ENCODE results near the gene DCLK2.

Gene DCLK2

GRCh38 chr4:150230561-150230960 is 152.3 kb downstream of the DCLK2 start:
- Histone ChIP-seq H3K79me2 (ENCODE audit: insufficient read depth, low read length) (no peaks in the 10 kb centered on the region), H3K9me2 (ENCODE audit: low read depth, low read length) (no peaks in the 10 kb centered on the region), H3K4me1 (ENCODE audit: insufficient read depth, low read length, severe bottlenecking) (no peaks in the 10 kb centered on the region), H3K9ac (ENCODE audit: low read length) (no peak overlapping the region), H4K20me1 (ENCODE audit: insufficient read depth, low read length) (no peaks in the 10 kb centered on the region), H3K4me2 (ENCODE audit: low read length) (no peak overlapping the region), H3K27me3 (ENCODE audit: insufficient read depth, low read length) (no peaks in the 10 kb centered on the region; the same call in 1 of the 2 replicates), H3K27ac (ENCODE audit: low read depth, low read length, poor library complexity, severe bottlenecking) (no peak overlapping the region), H3K36me3 (ENCODE audit: insufficient read depth, low read length) (no peaks in the 10 kb centered on the region), H3F3A (ENCODE audit: insufficient read depth, low read length) (no peaks in the 10 kb centered on the region), H2AFZ (ENCODE audit: low read length) (no peak overlapping the region), H3K9me3 (ENCODE audit: low read length) (no peaks in the 10 kb centered on the region), H3K4me3 (ENCODE audit: low read depth, low read length, poor library complexity, severe bottlenecking) (no peak overlapping the region)
- no peak for TF ChIP-seq CTCF (IDR thresholded peaks at IDR 0.05; ENCODE audit: low read length)
- no peak for TF ChIP-seq EZH2 (IDR thresholded peaks at IDR 0.05; ENCODE audit: borderline replicate concordance, low read length)

GRCh38 chr4:150231107-150231770 is 153.0 kb downstream of the DCLK2 start:
- H3K36me3 ChIP-seq (ENCODE audit: insufficient read depth, low read length) = no peaks in the 10 kb centered on the region

GRCh38 chr4:150232029-150232428 is 153.8 kb downstream of the DCLK2 start:
- H2AFZ ChIP-seq (ENCODE audit: low read length) = no peak overlapping the region
- H4K20me1 ChIP-seq (ENCODE audit: insufficient read depth, low read length) = no peaks in the 10 kb centered on the region
- H3K9me2 ChIP-seq (ENCODE audit: low read depth, low read length) = no peaks in the 10 kb centered on the region
- H3K9ac ChIP-seq (ENCODE audit: low read length) = no peak overlapping the region
- H3K27ac ChIP-seq (ENCODE audit: low read depth, low read length, poor library complexity, severe bottlenecking) = no peak overlapping the region
- H3K4me2 ChIP-seq (ENCODE audit: low read length) = no peak overlapping the region
- H3K27me3 ChIP-seq (ENCODE audit: insufficient read depth, low read length) = no peaks in the 10 kb centered on the region; the same call in 1 of the 2 replicates
- H3K79me2 ChIP-seq (ENCODE audit: insufficient read depth, low read length) = no peaks in the 10 kb centered on the region
- TF ChIP-seq EZH2 (IDR thresholded peaks at IDR 0.05; ENCODE audit: borderline replicate concordance, low read length) (no peak), CTCF (IDR thresholded peaks at IDR 0.05; ENCODE audit: low read length) (no peak)
- no peak overlapping the region for H3K4me3 ChIP-seq (ENCODE audit: low read depth, low read length, poor library complexity, severe bottlenecking)
- H3F3A ChIP-seq (ENCODE audit: insufficient read depth, low read length) = no peaks in the 10 kb centered on the region
- no peaks in the 10 kb centered on the region for H3K4me1 ChIP-seq (ENCODE audit: insufficient read depth, low read length, severe bottlenecking)
- H3K9me3 ChIP-seq (ENCODE audit: low read length) = no peaks in the 10 kb centered on the region
- no peaks in the 10 kb centered on the region for H3K36me3 ChIP-seq (ENCODE audit: insufficient read depth, low read length)

More at GRCh38 chr4:150231107-150231770, 153.0 kb downstream of the DCLK2 start:
- TF ChIP-seq CTCF (IDR thresholded peaks at IDR 0.05; ENCODE audit: low read length) (no peak), EZH2 (IDR thresholded peaks at IDR 0.05; ENCODE audit: borderline replicate concordance, low read length) (no peak)
- H4K20me1 ChIP-seq (ENCODE audit: insufficient read depth, low read length) = no peaks in the 10 kb centered on the region
- H3K9me3 ChIP-seq (ENCODE audit: low read length) = no peaks in the 10 kb centered on the region
- H3K4me1 ChIP-seq (ENCODE audit: insufficient read depth, low read length, severe bottlenecking) = no peaks in the 10 kb centered on the region
- no peaks in the 10 kb centered on the region for H3K79me2 ChIP-seq (ENCODE audit: insufficient read depth, low read length)
- H3K4me2 ChIP-seq (ENCODE audit: low read length) = no peak overlapping the region
- H3K9ac ChIP-seq (ENCODE audit: low read length) = no peak overlapping the region
- no peaks in the 10 kb centered on the region; the same call in 1 of the 2 replicates for H3K27me3 ChIP-seq (ENCODE audit: insufficient read depth, low read length)
- no peak overlapping the region for H2AFZ ChIP-seq (ENCODE audit: low read length)
- no peak overlapping the region for H3K4me3 ChIP-seq (ENCODE audit: low read depth, low read length, poor library complexity, severe bottlenecking)
- H3K9me2 ChIP-seq (ENCODE audit: low read depth, low read length) = no peaks in the 10 kb centered on the region
- no peaks in the 10 kb centered on the region for H3F3A ChIP-seq (ENCODE audit: insufficient read depth, low read length)
- no peak overlapping the region for H3K27ac ChIP-seq (ENCODE audit: low read depth, low read length, poor library complexity, severe bottlenecking)

Measured in OCI-LY1 (cell line).